NCI-H748 (cell line): ENCODE results near the gene ETS2.
"Not testable (repeated sequence)": the region's sequence is repeated elsewhere in the genome, so short reads cannot be mapped to it uniquely, and the experiment has no call there.

Source experiments
- DNase-seq: peaks from one replicate; lab custom pipeline; 2025; ENCODE audit not compliant: unreplicated experiment; lab: John Stamatoyannopoulos, UW

Gene ETS2

DNA sequence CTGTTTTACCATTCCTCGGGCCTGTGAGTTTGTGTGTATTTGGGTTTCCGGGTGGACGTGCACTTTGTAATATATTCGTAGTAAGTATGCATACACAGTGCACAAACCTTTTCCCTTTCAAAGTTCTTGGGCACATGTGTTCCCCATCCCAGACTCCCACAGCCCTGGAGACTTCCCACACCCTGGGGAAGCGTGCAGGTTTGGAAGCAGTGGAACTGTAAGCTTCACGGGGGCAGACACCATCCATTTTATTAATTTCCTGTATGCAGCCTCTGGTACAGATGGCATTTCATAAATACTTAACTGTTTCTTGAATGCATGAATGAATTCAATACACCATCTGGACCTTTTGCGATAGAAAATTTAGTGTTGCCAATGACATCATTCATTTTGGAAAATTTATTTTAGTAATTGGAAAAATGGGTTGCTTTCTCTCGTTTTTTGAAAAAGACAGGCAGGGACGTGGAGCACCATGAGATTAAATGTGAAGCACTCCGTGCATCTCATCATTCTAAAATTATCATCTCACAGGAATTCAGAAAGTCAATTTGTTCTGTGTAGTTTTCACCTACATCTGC lies 10.8 kb downstream of the ETS2 start:
- DNase-seq = no peak

DNA sequence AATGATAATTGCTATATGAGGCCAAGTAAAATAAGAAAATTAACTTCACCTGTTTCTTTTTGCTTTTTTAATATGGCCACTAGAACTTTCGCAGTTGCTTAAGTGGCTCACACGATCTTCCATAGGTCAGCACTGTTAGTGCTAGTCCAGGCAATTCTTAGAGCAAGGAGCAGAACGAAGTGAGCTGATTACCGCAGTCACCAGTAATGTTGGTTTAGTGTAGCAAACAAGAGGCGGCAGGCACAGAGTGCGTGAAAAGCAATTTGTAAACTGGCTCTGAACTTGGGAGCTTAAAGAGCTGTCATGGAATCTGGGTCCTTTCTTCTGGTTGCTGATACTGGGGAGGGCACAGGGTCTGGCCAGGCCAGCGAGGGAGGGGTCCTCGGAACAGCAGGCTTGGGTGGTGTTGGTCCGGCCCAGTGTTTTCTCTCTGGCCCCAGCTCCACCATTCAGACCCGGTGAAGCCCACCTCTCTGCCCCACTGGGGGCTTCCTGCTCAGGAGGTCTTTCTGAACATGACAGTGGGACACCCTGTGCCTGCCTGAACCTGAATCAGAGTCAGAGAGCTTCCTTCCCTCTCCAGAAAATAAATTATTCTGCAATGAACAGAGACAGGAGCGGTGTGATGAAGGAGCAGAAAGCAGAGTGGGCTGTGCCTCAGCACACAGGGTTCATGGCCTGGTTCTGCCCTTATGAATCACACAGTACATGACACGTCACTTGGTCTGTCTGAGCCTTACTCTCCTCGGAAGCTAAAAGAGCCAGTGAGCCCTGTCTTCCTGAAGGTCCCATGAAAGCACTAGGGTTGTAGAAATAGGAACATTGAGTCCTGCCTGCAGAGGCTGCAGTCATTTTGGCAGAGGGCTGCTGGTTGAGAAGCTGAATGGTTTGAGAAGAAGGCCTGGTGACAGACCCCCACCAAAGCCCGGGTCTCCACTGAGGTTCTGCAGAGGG lies 11.9 kb downstream of the ETS2 start:
- no peak for DNase-seq

DNA sequence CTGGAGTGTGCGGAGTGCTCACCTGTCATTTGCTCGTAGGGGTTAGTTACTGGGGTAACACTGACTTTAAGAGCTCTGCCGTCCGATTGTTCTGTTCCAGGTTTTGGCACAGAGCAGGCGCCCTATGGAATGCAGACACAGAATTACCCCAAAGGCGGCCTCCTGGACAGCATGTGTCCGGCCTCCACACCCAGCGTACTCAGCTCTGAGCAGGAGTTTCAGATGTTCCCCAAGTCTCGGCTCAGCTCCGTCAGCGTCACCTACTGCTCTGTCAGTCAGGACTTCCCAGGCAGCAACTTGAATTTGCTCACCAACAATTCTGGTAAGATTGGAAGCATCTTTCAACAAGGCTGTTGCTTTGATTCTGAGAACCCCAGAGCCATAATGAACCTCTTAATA lies 12.6 kb downstream of the ETS2 start:
- no peak for DNase-seq

DNA sequence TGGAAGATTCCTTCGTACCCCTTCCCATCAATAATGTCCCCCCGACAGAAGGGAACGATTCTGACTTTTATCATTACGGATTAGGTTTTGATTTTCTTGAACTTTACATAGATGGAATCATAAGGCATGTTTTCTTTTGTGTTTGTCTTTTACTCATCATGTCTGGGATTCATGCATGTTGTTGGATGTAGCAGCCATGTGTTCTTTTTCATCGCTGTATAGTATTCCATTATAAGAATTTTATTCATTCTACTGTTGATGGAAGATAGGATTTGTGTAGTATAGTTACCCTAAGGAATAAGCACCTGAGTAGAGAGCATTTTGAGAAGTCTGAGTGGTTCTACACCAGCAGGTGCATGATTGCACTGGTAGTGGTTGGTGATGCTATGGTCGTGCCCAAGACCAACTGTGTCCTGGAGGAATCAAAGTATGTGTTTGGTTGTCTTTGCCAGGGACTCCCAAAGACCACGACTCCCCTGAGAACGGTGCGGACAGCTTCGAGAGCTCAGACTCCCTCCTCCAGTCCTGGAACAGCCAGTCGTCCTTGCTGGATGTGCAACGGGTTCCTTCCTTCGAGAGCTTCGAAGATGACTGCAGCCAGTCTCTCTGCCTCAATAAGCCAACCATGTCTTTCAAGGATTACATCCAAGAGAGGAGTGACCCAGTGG lies 13.5 kb downstream of the ETS2 start:
- DNase-seq = no peak

DNA sequence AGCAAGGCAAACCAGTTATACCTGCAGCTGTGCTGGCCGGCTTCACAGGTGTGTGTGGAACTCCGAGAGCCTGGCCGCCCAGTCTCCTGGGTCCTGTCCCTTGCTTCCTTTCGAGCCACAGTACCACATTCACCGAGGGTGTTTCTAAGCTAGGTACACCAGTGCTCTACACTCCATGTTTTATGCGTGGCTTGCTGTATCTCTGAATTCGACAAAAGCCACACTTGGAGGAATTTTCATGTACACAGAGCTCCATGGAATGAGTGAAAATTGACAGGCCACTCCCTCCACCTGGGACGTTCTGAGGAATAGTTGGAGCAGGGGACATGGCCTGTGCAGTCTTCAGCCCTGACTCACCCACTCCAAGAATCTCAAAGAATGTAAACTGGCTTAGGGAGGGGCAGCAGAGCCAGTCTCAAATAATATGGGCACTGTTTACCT lies 14.0 kb downstream of the ETS2 start:
- no peak for DNase-seq

DNA sequence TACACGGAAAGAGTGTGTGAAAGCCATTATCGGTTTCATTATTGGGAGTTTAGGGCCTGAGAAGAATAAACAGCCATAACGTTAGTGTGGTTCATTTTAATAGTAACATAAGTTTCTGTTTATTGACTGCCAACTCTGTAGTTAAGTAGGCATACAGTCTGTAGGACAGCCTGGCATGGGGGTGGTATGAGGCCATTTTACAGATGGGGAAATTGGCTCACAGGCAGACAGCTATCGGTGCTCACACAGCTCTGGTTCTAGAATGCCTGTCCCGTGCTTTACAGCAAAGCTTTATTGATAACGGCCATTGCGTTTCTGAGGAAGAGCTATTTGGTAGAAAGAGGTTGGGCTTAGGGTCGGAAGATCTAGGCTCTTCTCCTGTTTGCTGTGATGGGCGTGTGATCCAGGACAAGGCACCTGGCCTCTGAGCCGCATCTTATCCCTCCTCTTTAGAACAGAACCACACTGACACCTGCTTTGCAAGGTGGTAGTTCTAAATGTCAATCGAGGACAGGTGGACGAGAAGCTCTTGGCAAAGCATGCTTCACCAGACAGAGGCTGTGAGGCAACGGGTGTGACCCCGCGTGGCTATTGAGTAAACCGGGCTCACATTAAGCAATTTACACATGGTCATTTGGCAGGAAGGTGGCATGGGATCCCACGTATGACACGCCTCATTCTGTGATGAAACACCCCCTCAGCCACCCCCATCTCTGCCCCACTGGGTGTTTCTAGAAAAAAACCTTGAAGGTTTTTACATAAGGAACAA lies 14.9 kb downstream of the ETS2 start:
- DNase-seq = no peak

DNA sequence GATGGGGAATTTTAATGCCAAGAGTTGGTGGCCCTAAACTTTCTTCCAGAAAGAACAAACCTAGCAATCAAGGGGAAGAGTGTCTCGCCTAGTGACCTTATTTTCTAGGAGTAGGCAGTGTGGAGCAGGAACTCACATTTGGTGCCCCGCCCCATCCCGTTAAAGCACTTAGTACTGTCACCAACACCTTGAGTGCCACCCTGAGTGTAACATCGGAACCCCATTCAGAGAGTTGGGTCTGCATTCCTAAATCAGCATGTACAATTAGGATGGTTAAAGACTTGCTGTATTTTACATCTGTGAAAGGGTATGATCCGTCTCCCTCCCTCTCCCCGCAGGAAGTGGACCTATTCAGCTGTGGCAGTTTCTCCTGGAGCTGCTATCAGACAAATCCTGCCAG lies 15.5 kb downstream of the ETS2 start:
- no peak for DNase-seq

DNA sequence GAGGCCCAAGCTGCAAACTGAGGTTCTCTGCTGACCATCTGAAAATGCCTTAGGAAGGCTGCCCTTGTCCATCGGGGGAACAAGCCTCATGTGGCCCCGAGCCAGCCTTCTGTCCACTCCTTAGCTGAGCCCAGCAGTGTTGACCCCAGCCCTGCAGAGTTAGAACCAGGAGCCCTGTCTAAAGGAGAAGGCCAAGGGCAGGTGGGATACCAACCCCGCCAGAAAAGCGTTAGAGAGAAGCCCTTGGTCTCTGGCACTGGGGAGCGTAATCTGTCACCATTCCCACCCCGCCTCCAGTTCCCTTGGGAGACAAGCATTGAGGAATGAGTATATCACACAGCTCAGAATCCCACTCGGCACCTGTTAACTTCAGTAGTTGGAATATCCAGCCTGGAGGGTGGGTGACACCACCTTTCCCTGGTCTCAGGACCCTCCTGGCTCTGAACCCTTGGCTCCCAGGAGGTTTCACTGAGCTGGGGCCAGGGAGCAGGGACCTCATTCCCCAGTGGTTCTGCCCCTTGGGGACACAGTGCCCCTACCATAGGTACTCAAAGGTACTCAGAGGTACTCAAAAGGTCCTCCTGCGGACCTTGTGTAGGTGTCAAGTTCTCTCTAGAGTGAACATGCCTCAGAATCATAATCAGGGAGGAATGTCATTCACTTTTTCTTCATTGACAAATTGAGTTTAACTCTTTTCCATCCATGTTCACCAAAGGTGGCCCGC lies 16.4 kb downstream of the ETS2 start:
- no peak for DNase-seq

DNA sequence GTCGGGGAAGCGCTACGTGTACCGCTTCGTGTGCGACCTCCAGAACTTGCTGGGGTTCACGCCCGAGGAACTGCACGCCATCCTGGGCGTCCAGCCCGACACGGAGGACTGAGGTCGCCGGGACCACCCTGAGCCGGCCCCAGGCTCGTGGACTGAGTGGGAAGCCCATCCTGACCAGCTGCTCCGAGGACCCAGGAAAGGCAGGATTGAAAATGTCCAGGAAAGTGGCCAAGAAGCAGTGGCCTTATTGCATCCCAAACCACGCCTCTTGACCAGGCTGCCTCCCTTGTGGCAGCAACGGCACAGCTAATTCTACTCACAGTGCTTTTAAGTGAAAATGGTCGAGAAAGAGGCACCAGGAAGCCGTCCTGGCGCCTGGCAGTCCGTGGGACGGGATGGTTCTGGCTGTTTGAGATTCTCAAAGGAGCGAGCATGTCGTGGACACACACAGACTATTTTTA lies 17.1 kb downstream of the ETS2 start:
- DNase-seq = no peak

DNA sequence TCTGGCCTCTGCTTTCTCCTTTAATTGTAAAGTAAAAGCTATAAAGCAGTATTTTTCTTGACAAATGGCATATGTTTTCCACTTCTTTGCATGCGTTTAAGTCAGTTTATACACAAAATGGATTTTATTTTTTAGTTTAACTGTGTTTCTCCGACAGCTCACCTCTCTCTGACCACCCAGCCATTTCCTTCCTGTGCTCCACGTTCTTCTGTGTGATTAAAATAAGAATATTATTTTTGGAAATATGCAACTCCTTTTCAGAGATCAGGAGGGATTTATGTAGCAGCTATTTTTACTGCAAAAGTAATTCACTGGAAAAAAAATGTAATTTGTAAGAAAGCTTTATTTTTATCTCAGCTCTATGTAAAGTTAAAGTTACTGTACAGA lies 18.0 kb downstream of the ETS2 start:
- DNase-seq = no peak

DNA sequence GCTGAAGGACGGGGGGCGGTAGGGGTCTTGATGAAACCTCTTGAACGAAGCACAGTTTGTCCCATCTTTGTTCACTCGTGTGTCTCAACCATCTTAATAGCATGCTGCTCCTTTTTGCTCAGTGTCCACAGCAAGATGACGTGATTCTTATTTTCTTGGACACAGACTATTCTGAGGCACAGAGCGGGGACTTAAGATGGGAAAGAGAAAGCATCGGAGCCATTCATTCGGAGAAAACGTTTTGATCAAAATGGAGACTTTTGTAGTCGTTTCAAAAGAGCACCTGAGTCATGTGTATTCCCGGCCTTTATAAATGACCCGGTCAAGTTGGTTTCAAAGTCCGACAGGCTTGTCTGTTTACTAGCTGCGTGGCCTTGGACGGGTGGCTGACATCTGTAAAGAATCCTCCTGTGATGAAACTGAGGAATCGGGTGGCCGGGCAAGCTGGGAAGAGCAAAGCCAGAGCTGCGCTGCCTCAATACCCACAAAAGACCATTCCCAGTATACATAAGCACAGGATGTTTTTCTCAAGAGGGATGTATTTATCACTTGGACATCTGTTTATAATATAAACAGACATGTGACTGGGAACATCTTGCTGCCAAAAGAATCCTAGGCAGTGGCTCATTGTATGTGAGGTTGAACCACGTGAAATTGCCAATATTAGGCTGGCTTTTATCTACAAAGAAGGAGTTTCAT lies 18.5 kb downstream of the ETS2 start:
- no peak for DNase-seq

DNA sequence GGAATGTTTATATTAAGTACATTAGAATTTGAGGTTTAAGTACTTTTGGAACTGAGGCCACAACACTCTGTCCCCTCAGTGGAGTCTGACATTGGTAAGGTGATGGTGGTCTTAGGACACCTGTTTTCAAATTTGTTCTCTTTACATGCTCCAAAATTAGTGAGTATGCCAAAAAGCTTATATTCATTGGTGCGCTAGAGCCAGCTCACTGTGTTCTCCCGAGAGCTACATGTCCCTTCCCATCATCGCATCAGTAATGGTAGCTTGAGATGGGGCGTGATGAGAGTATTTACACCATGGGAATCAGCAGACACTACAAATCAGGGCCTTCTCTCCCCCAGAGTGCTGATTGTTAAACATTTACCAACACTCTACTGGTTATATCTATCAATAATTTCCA lies 19.5 kb downstream of the ETS2 start:
- no peak for DNase-seq

DNA sequence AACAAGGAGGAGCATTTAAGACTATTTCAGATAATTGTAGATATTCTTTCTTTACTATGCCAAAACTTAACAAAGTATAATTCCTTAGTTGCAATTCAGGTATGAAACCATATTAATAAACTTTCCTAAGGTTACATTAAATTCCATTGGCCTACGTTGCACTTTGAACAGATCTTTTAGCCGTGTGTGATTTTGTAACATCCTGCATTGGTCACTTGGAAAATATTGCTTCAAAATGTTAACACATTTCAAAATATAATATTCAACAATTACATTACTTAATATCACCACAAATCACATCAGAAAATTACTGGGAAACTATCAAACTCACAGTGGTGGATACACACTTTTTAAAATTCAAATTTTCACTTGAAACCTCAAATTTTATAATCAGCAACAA lies 20.2 kb downstream of the ETS2 start:
- DNase-seq = no peak

DNA sequence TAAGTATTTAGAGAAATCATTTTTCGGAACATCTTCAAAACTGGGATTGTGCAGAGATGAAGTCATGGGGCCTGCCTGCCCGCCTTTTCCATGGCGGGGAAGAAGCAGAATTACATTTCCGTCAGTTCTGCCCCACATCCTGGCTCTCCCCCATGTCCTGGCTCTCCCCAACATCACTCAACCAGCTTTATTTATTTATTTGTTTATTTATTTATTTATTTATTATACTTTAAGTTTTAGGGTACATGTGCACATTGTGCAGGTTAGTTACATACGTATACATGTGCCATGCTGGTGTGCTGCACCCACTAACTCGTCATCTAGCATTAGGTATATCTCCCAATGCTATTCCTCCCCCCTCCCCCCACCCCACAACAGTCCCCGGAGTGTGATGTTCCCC lies 22.4 kb downstream of the ETS2 start:
- not testable (repeated sequence) for DNase-seq

DNA sequence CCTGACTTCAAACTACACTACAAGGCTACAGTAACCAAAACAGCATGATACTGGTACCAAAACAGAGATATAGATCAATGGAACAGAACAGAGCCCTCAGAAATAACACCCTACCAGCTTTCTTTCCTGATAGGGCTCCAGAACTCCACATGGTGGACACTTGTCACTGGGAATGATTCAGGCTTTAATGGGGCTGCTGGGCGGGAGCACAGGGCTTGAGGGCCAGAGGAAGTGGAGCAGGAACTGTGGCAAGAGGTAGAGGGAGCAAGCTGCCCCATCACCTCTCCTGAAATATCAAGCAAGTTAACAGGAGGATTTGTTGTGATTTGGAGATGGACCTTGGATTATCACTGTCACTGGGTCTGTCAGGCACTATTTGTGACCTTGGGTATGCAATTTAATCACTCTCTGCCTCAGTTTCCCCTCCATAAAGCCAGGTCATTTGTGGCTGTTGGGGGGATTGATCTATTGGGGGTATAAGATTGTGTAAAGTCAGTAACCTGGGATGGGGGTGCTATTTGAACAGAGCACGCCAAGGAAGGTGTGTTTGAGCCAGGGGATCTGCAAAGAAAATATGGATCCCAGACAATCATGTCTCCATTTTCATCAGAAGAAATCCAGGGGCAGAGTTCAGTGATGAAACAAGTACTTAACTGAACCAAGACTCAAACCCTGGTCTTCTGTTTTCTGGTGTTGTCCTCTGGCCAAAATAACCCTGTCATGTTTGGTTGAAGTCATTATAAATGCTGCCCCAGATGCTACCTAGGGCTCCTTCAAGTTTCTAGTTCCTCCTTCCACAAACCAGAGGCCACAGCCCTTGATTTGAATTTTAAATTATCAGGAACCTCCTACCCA lies 25.2 kb downstream of the ETS2 start:
- DNase-seq = no peak

DNA sequence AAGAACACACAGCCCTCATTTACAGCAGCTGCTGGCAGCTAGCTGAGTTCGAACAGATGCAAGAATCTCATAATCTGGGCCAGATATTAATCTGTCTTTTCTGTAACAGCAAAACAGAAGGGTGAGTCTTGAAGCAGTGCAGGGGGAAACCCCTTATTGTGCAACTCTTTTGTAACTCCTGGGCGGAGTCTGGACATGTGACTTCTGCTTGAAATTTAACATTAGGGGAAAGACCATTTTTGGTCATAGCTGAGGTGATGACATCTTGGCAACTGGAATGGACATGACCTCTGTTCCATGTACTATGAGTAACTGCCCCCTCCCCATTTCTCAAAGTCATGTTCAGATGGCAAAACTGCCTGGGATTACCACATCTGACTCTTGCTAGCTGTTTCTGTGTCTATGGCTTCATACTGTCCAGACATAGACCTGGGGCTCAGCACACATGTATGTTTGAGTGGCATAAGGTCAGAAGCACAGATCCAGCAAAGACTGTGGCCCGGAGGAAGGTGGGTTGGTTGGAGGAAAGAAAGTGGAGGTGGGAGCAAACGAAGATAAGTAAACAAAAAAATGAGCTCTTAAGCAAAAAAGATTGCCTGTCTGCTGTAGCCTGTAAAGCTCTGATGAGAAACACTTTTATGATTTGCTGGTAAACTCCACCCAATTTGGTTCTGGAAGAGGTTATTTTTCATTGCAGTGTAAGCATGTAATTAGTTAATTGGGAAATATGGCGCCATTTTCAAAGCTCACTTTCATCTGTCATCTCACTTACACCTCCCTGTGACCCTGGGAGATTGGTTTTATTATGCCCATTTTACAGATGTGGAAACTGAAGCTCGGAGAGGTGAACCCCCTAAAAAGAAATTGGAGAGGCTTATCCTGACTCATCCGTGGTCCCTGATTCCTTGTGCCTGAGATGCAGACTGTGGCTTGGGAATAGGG lies 26.1 kb downstream of the ETS2 start:
- DNase-seq = no peak

DNA sequence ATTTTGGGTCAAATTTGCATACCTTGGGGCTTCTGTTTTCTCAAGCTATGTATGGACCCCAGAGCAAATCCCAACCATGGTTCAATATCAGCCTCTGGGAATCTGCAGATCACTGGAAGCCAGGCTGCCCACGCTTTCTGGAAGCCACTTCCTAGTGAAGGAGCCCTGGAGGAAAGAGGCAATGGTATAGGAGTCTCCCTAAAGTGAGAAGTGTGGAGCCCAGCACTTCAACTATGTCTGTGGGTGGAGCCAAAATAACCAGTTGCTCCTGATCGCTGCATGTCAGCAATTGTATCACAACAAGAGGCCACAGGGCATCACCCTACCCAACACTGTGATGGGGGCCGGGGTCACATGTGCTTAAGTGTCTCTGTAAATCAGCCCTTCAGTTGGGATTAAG lies 26.9 kb downstream of the ETS2 start:
- no peak for DNase-seq

DNA sequence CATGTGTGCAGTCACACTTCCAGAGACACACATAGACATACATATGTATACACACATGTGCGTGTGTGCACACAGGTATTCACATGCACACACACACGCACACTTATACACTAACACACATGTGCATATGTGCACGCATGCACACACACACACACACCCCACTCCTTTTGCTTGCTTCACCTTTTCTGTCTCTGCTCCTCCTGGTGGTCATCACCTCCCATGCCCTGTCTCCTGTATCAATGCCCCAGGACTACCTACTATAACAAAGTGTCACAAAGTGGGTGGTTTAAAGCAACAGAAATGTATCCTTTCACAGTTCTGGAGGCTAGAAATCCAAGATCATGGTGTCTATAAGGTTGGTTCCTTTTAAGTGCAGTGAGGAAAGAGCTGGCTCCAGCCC lies 27.4 kb downstream of the ETS2 start:
- no peak for DNase-seq
